ENCODE measurements around the gene PDS5B.
"Not testable (repeated sequence)": the region's sequence is repeated elsewhere in the genome, so short reads cannot be mapped to it uniquely, and the experiment has no call there.

The PDS5B gene

DNA sequence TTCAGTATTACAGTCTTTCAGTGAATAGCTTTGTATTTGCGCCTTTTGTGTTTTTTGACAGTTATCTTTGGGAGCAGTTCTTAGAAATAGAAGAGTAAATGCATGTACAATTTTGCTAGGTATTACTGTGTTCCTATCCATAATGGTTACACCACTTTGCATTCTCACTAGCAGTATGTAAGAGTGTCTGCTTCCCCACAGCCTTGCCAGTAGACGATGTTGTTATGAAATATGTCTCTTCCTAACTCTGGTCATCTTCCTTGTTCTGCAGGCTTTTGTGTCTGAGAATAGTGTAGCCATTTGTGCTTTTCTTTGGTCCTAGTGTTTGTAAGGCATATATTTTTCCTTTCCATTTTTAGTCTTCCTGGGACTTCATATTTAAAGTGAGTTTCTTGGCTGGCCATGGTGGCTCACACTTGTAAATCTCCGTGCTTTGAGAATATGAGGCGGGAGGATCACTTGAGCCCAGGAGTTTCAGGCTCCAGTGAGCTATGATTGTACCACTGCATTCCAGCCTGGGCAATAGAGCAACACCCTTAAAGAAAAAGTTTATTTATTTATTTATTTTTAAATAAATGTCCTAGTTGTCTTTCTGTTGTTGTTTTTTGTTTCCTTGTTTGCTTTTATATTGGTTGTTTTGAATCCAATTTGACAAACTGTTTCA lies 140.3 kb downstream of the PDS5B start:
- H3K9me3 ChIP-seq (ENCODE audit: control insufficient read depth in 2 of 2, low read length in 2 of 2), result no peaks in the 10 kb centered on the region
- H3K27ac ChIP-seq (ENCODE audit: low read length), result no peak overlapping the region
- no peaks in the 10 kb centered on the region for H3K36me3 ChIP-seq (ENCODE audit: control insufficient read depth in 2 of 2, insufficient read depth in 2 of 2, low read length in 2 of 2)
- H3K27me3 ChIP-seq (ENCODE audit: control insufficient read depth in 1 of 2, insufficient read depth in 2 of 2, low read length in 2 of 2), result no peaks in the 10 kb centered on the region
- no peak overlapping the region for H3K4me3 ChIP-seq (ENCODE audit: low read length in 2 of 2)
- H3K9ac ChIP-seq (ENCODE audit: low read length in 2 of 2), result no peak overlapping the region
- H3K4me1 ChIP-seq (ENCODE audit: control insufficient read depth, insufficient read depth, low read length), result no peaks in the 10 kb centered on the region

DNA sequence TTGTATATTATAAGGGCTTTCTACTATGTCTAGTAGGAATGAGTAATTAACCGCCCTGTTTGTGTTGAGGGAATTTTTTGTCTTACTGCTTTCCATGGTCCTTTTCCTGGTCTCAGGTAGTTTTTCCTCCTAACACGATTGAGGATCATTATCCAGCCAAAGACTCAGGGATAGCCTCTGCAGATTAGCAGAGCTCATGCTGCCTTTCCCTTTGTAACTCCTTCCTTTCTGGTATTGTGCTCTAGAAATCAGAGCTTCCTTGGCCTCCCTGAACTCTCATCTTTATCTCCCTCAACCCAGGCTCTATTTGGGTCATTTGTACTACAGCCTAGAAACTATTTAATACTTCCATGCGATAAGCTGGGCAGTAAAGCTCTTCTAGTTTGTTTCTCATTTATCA lies 142.1 kb downstream of the PDS5B start:
- H3K36me3 ChIP-seq (ENCODE audit: control insufficient read depth in 2 of 2, insufficient read depth in 2 of 2, low read length in 2 of 2), result no peaks in the 10 kb centered on the region
- no peaks in the 10 kb centered on the region for H3K4me1 ChIP-seq (ENCODE audit: control insufficient read depth, insufficient read depth, low read length)
- H3K4me3 ChIP-seq (ENCODE audit: low read length in 2 of 2), result no peak overlapping the region
- H3K27me3 ChIP-seq (ENCODE audit: control insufficient read depth in 1 of 2, insufficient read depth in 2 of 2, low read length in 2 of 2), result no peaks in the 10 kb centered on the region
- H3K9me3 ChIP-seq (ENCODE audit: control insufficient read depth in 2 of 2, low read length in 2 of 2), result no peaks in the 10 kb centered on the region
- H3K9ac ChIP-seq (ENCODE audit: low read length in 2 of 2), result no peak overlapping the region
- no peak overlapping the region for H3K27ac ChIP-seq (ENCODE audit: low read length)

DNA sequence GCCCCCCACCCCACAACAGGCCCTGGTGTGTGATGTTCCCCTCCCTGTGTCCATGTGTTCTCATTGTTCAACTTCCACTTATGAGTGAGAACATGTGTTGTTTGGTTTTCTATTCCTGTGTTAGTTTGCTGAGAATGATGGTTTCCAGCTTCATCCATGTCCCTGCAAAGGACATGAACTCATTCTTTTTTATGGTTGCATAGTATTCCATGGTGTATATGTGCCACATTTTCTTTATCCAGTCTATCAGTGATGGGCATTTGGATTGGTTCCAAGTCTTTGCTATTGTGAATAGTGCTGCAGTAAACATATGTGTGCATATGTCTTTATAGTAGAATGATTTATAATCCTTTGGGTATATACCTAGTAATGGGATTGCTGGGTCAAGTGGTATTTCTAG lies 142.8 kb downstream of the PDS5B start:
- H3K9ac ChIP-seq (ENCODE audit: low read length in 2 of 2); H3K9me3 ChIP-seq (ENCODE audit: control insufficient read depth in 2 of 2, low read length in 2 of 2); H3K36me3 ChIP-seq (ENCODE audit: control insufficient read depth in 2 of 2, insufficient read depth in 2 of 2, low read length in 2 of 2); H3K27ac ChIP-seq (ENCODE audit: low read length); H3K4me3 ChIP-seq (ENCODE audit: low read length in 2 of 2); H3K4me1 ChIP-seq (ENCODE audit: control insufficient read depth, insufficient read depth, low read length); H3K27me3 ChIP-seq (ENCODE audit: control insufficient read depth in 1 of 2, insufficient read depth in 2 of 2, low read length in 2 of 2): not testable (repeated sequence)

DNA sequence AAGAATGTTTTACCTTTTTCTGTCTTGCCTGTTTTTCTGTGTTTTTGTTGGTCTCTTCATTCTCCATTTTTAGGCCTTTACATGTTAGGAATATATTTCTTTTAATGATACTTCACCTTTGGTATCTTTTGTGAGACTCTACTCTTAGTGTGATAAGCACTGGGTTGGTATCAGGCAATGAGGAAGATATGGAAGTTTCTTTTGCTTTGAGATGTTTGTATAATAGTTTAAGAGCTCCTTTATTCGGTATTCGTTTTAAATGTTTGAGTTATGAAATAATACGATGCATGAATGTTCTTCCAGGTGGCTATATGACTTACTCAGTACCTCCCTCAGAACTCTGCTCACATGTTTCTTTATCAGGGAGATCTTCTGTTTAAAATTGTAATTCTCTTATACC lies 144.8 kb downstream of the PDS5B start:
- Histone ChIP-seq H3K27me3 (ENCODE audit: control insufficient read depth in 1 of 2, insufficient read depth in 2 of 2, low read length in 2 of 2) (no peaks in the 10 kb centered on the region), H3K9ac (ENCODE audit: low read length in 2 of 2) (no peak overlapping the region), H3K4me3 (ENCODE audit: low read length in 2 of 2) (no peak overlapping the region), H3K36me3 (ENCODE audit: control insufficient read depth in 2 of 2, insufficient read depth in 2 of 2, low read length in 2 of 2) (no peaks in the 10 kb centered on the region), H3K27ac (ENCODE audit: low read length) (no peak overlapping the region), H3K9me3 (ENCODE audit: control insufficient read depth in 2 of 2, low read length in 2 of 2) (no peaks in the 10 kb centered on the region), H3K4me1 (ENCODE audit: control insufficient read depth, insufficient read depth, low read length) (no peaks in the 10 kb centered on the region)

DNA sequence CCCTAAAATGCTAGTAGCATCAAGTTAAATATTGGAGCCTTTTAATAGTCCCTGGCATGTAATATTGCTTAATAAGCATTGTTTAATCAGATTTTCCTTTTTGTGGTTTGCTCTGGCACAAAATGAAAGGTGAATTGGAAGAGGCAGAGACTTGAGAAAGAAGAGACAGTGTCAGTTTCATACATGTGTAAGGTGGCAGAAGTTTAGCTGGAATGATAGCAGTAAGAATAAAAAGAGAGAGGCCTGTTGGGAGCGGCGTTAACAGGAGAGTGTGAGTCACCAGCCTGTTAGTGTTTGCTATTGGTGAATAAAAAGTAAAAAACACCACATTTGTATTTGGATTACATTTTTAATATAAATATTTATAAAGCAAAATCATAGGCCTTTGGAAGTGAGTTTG lies 145.3 kb downstream of the PDS5B start:
- H3K27me3 ChIP-seq (ENCODE audit: control insufficient read depth in 1 of 2, insufficient read depth in 2 of 2, low read length in 2 of 2), result no peaks in the 10 kb centered on the region
- H3K4me3 ChIP-seq (ENCODE audit: low read length in 2 of 2), result no peak overlapping the region
- H3K9me3 ChIP-seq (ENCODE audit: control insufficient read depth in 2 of 2, low read length in 2 of 2), result no peaks in the 10 kb centered on the region
- H3K4me1 ChIP-seq (ENCODE audit: control insufficient read depth, insufficient read depth, low read length), result peaks cover 3% of the 10 kb centered on the region
- no peaks in the 10 kb centered on the region for H3K36me3 ChIP-seq (ENCODE audit: control insufficient read depth in 2 of 2, insufficient read depth in 2 of 2, low read length in 2 of 2)
- H3K9ac ChIP-seq (ENCODE audit: low read length in 2 of 2), result no peak overlapping the region
- no peak overlapping the region for H3K27ac ChIP-seq (ENCODE audit: low read length)

DNA sequence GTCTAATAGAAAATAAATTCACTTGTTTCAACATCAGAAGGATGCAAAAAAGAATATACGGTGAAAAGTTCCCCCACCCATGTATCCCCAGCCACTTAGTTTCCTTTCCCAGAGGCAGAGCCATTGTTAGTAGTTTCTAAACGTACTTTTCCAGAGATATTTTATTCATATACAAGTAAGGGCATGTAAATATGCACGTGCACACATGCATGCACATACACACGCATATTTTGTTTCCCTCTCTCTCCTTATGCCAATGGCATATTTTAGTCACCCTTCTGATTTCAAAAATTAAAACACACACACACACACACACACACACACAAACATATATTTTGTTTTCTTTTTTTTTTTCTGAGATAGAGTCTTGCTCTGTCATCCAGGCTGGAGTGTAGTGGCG lies 147.4 kb downstream of the PDS5B start:
- H3K27me3 ChIP-seq (ENCODE audit: control insufficient read depth in 1 of 2, insufficient read depth in 2 of 2, low read length in 2 of 2), result no peaks in the 10 kb centered on the region
- no peak overlapping the region for H3K9ac ChIP-seq (ENCODE audit: low read length in 2 of 2)
- H3K27ac ChIP-seq (ENCODE audit: low read length), result no peak overlapping the region
- no peak overlapping the region for H3K4me3 ChIP-seq (ENCODE audit: low read length in 2 of 2)
- H3K36me3 ChIP-seq (ENCODE audit: control insufficient read depth in 2 of 2, insufficient read depth in 2 of 2, low read length in 2 of 2), result no peaks in the 10 kb centered on the region
- no peaks in the 10 kb centered on the region for H3K9me3 ChIP-seq (ENCODE audit: control insufficient read depth in 2 of 2, low read length in 2 of 2)
- H3K4me1 ChIP-seq (ENCODE audit: control insufficient read depth, insufficient read depth, low read length), result peaks cover 3% of the 10 kb centered on the region

DNA sequence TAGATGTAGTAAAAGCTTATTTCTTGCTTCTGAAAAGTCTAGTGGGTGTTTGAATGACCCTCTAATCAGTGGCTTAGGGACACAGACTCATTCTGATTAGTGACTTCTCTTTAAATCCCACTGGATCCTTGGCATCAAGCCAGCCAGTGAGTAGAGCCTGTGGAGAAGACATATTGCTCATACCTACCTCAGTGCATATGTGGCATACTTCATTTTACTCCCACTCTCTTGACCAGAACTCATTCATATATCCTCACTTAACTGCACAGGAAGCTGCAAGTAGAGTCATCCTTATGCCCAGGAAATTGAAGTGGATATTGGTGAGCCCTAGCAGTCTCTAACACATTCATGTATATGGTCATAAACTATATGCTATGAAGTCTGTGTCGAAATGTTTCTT lies 148.3 kb downstream of the PDS5B start:
- H3K27ac ChIP-seq (ENCODE audit: low read length), result no peak overlapping the region
- H3K9me3 ChIP-seq (ENCODE audit: control insufficient read depth in 2 of 2, low read length in 2 of 2), result no peaks in the 10 kb centered on the region
- peaks cover 3% of the 10 kb centered on the region for H3K4me1 ChIP-seq (ENCODE audit: control insufficient read depth, insufficient read depth, low read length)
- H3K4me3 ChIP-seq (ENCODE audit: low read length in 2 of 2), result no peak overlapping the region
- no peaks in the 10 kb centered on the region for H3K36me3 ChIP-seq (ENCODE audit: control insufficient read depth in 2 of 2, insufficient read depth in 2 of 2, low read length in 2 of 2)
- H3K9ac ChIP-seq (ENCODE audit: low read length in 2 of 2), result no peak overlapping the region
- no peaks in the 10 kb centered on the region for H3K27me3 ChIP-seq (ENCODE audit: control insufficient read depth in 1 of 2, insufficient read depth in 2 of 2, low read length in 2 of 2)

DNA sequence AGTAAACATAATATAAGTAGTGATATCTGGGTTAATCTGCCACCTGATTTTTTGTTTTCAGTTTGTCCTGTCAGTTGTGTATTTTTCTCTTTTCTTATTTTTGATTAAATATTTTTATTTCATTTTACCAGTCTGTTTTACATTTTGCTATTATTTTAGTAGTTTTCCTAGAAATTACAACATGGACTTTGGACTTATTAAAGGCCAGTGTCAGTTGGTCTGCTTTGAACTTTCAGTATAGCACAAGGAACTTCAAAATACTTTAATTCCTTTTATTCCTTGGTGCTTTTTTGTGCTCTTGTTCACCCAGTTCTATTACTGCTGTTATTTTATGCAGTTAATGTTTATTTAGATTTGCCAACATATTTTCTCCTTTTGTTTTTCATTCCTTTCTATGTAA lies 149.6 kb downstream of the PDS5B start:
- no peaks in the 10 kb centered on the region for H3K9me3 ChIP-seq (ENCODE audit: control insufficient read depth in 2 of 2, low read length in 2 of 2)
- no peak overlapping the region for H3K9ac ChIP-seq (ENCODE audit: low read length in 2 of 2)
- H3K27me3 ChIP-seq (ENCODE audit: control insufficient read depth in 1 of 2, insufficient read depth in 2 of 2, low read length in 2 of 2), result no peaks in the 10 kb centered on the region
- no peaks in the 10 kb centered on the region for H3K36me3 ChIP-seq (ENCODE audit: control insufficient read depth in 2 of 2, insufficient read depth in 2 of 2, low read length in 2 of 2)
- peaks cover 3% of the 10 kb centered on the region for H3K4me1 ChIP-seq (ENCODE audit: control insufficient read depth, insufficient read depth, low read length)
- H3K27ac ChIP-seq (ENCODE audit: low read length), result no peak overlapping the region
- H3K4me3 ChIP-seq (ENCODE audit: low read length in 2 of 2), result no peak overlapping the region

DNA sequence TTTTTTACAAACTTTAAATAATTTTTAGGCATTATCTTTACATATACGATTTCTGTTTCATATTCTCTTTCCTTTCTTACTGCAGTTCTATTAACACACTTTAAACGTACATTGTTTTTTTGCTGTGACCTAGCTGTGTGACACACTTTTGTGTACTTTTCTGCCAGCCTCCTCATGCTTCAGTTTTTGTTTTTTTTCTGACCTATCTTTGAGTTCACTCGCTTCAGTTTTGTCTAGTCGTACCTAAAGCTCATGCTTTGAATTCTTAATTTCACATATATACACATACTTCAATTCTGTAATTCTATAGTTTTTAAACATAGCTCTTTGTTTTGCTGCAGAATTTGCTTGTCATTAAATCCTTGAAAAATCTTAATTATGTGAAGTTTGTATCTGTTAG lies 150.4 kb downstream of the PDS5B start:
- Histone ChIP-seq H3K4me1 (ENCODE audit: control insufficient read depth, insufficient read depth, low read length) (peaks cover 3% of the 10 kb centered on the region), H3K36me3 (ENCODE audit: control insufficient read depth in 2 of 2, insufficient read depth in 2 of 2, low read length in 2 of 2) (peaks cover 0 to 2% of the 10 kb centered on the region in 2 donors), H3K9ac (ENCODE audit: low read length in 2 of 2) (peak overlapping the region in 1 of 2 donors; percentile 33), H3K4me3 (ENCODE audit: low read length in 2 of 2) (peak overlapping the region; percentile 23 to 35), H3K27ac (ENCODE audit: low read length) (peak overlapping the region; percentile 4), H3K9me3 (ENCODE audit: control insufficient read depth in 2 of 2, low read length in 2 of 2) (no peaks in the 10 kb centered on the region), H3K27me3 (ENCODE audit: control insufficient read depth in 1 of 2, insufficient read depth in 2 of 2, low read length in 2 of 2) (no peaks in the 10 kb centered on the region)

DNA sequence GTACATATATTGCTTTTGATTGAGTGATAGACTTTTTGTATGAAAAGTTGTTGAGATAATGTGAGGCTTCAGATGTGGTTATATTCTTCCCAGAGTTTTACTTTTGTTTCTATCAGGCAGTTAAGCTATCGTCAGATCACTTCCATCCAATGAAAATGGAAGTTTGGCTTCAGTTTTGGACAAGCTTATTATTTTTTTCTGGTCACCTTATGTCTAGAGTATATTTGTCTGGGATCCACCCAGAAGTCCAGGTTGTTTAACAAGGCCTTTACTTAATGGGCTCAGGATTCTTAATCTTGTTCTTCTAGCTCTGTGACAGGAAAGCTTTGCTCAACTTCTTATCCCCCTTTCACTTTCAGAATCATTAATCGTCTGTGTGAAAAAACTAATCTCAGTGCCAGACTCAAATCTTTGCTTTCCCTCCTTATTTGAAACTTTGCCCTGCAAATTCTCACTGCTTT lies 150.9 kb downstream of the PDS5B start:
- Histone ChIP-seq H3K27ac (ENCODE audit: low read length) (peak overlapping the region; percentile 4), H3K27me3 (ENCODE audit: control insufficient read depth in 1 of 2, insufficient read depth in 2 of 2, low read length in 2 of 2) (no peaks in the 10 kb centered on the region), H3K9ac (ENCODE audit: low read length in 2 of 2) (peak overlapping the region; percentile 2 to 33), H3K9me3 (ENCODE audit: control insufficient read depth in 2 of 2, low read length in 2 of 2) (no peaks in the 10 kb centered on the region), H3K36me3 (ENCODE audit: control insufficient read depth in 2 of 2, insufficient read depth in 2 of 2, low read length in 2 of 2) (peaks cover 0 to 6% of the 10 kb centered on the region in 2 donors), H3K4me3 (ENCODE audit: low read length in 2 of 2) (peak overlapping the region; percentile 23 to 35), H3K4me1 (ENCODE audit: control insufficient read depth, insufficient read depth, low read length) (peaks cover 3% of the 10 kb centered on the region)

DNA sequence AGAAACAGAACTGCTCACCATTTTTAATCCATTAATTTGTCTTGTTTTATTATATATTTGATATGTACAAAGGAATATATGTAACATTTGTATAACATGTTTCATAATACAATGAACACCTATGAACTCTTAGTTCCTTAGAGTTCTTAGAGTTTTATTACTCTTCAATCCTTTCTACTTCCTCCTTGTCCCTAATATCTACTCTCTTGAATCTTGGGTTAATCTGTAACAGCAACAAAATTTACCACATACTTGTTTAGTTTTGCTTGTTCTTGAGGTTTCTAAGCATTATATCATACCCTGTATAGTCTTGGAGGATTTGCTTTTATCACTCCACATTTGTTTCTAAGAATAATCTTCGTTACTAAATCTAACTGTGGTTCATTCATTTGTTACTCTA lies 151.4 kb downstream of the PDS5B start:
- Histone ChIP-seq H3K9me3 (ENCODE audit: control insufficient read depth in 2 of 2, low read length in 2 of 2) (no peaks in the 10 kb centered on the region), H3K36me3 (ENCODE audit: control insufficient read depth in 2 of 2, insufficient read depth in 2 of 2, low read length in 2 of 2) (peaks cover 0 to 6% of the 10 kb centered on the region in 2 donors), H3K9ac (ENCODE audit: low read length in 2 of 2) (peak overlapping the region; percentile 2 to 33), H3K27ac (ENCODE audit: low read length) (peak overlapping the region; percentile 4), H3K4me3 (ENCODE audit: low read length in 2 of 2) (peak overlapping the region; percentile 23 to 35), H3K27me3 (ENCODE audit: control insufficient read depth in 1 of 2, insufficient read depth in 2 of 2, low read length in 2 of 2) (no peaks in the 10 kb centered on the region), H3K4me1 (ENCODE audit: control insufficient read depth, insufficient read depth, low read length) (peaks cover 3% of the 10 kb centered on the region)

Data from stomach smooth muscle (tissue), 2 donors.